HG03432 (cell line): ENCODE data around the gene AMFR.

ENCODE experiments used
- ATAC-seq: cut with Tn5 transposase; IDR thresholded peaks from one replicate; pipeline ENCODE4 v1.9.1; 2021; ENCODE audit warnings: mild to moderate bottlenecking, moderate library complexity; ENCODE audit not compliant: unreplicated experiment

AMFR gene

GRCh38 chr16:56314244-56314850 lies 111.0 kb downstream of the AMFR start:
- no peak for ATAC-seq

GRCh38 chr16:56312556-56312955 lies 112.8 kb downstream of the AMFR start:
- no peak for ATAC-seq

- no peak for ATAC-seq
Measured at GRCh38 chr16:56312028-56312300, 113.4 kb downstream of the AMFR start.
